HG03521 (cell line): Measurements from ENCODE around the gene TMEM185B.
A peak's percentile ranks its signal among the peaks of the same experiment; 100 is the strongest.
"Not testable (repeated sequence)": the region's sequence is repeated elsewhere in the genome, so short reads cannot be mapped to it uniquely, and the experiment has no call there.

ENCODE experiments used
- ATAC-seq: cut with Tn5 transposase; IDR thresholded peaks from one replicate; pipeline ENCODE4 v1.9.1; 2021; ENCODE audit warnings: mild to moderate bottlenecking, moderate library complexity; ENCODE audit not compliant: unreplicated experiment

The TMEM185B gene

GRCh38 chr2:120223034-120223912, at the start of gene TMEM185B:
TMEM185B (minus strand) TSS chr2:120223400; CDS start chr2:120222976, 424 bp downstream.
- peak; percentile 82 for ATAC-seq

GRCh38 chr2:120271711-120272379, 48.6 kb upstream of the TMEM185B start:
- no peak for ATAC-seq

- no peak for ATAC-seq
Measured at GRCh38 chr2:120269816-120270215, 46.6 kb upstream of the TMEM185B start.

DNA sequence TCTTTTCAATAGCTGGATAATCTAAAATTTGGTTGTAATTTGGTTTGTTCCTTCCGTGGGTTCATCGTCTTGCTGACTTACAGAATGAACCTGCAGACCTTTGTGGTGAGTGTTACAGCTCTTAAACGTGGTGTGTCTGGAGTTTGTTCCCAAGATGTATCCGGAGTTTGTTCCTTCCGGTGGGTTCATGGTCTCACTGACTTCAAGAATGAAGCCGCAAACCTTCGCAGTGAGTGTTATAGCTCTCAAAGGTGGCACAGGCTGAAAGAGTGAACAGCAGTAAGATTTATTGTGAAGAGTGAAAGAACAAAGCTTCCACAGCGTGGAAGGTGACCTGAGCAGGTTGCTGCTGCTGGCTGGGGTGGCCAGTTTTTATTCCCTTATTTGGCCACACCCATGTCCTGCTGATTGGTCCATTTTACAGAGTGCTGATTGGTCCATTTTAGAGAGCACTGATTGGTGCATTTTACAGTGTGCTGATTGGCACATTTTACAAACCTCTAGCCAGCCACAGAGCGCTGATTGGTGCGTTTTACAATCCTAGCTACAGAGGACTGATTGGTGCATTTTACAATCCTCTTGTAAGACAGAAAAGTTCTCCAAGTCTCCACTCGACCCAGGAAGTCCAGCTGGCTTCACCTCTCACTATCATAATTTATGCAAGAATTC, 46.0 kb upstream of the TMEM185B start:
- ATAC-seq, result no peak

DNA sequence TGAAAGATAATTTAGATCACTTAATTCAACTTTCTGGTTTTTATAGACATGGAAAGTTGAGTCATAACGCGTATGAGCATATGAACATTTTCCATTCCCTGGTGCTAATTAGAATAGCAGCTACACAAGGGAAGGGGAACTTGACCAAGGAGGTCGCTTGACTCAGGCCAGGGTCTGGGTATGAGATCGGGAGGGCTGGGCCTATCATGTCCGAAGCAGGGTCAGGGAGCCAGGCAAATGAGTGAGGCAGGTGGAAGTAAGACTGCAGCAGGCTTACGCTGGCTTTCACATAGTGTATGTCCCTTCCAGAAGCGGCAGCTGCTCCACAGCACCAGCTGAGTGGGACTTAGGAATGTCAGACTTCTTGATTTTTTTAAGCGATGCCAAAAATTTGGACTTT, 44.1 kb upstream of the TMEM185B start:
- no peak for ATAC-seq

- no peak for ATAC-seq
Measured at GRCh38 chr2:120265006-120265405, 41.8 kb upstream of the TMEM185B start.

DNA sequence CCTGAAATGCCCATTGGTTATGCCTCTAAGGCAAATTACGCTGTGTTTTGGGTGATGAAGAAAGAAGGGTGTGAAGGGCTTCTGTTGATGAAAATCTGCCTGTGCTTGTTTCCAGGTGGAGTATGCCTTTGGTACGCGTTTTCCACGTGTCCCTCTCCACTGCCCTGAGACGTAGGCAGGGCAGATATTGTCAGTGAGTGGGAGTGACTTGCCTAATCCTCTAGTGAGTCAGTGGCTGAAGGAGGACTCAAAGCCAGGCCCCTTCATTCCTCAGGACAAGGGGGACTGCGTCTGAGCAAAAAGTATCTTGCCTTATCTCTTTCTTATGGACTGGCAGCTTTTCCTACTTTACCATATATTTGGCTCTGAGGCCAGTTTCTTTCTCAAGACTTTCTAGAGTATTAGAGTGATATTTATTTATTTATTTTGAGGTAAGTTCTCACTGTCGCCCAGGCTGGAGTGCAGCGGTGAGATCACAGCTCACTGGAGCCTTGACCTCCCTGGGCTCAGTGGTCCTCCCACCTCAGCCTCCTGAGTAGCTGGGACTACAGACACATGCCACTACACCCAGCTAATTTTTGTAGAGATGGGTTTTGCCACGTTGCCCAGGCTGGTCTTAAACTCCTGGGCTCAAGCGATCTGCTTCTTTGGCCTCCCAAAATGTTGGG, 39.7 kb upstream of the TMEM185B start:
- no peak for ATAC-seq

DNA sequence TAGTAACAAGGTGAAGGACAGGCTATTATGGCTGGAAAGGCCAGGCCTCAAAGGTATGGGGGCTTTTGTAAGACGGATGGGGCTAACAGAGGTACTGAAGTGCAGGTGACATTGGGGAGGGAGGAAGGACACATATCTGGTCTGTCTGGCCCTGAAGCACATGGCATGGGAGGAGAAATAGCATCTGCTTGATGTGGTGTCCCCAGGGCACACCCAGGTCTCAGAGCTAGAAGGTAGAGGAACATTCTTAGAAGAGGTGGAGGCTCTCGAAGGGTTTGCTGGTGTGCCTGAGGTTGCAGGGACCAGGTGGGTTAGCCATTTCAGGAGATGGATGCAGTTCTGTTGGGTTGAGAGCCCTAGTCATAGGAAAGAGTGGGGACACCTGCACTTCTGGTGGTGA, 39.0 kb upstream of the TMEM185B start:
- no peak for ATAC-seq

DNA sequence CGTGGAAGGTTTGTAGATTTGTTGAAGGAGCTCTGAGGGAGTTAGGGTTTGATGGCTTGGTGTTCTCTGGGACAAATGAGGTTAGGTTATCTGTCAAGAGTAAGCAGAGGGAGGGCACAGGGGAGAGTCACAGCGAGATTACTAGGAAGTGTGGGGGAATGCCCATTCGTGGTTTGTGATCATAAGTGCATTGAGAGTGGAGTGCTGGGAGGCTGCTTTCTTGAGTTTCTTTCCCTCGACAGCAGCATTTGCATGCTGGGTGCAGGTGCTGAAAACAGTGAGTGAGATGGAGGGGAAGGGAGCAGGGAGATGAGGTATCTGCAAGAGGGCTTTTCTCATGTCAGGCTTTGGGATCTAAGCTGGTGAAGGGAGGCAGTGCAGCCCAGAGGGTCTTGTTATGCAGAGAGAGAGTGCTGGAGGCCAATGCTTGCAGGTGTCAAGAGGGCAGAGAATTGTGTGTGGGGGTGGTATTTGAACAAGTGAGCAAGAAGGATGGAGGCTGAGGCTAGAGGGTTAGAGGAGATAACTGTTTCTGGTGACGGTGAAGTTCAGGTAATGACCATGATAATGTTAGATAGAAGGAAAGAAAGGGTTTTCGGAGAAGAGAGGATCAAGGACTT, 38.3 kb upstream of the TMEM185B start:
- peak; percentile 49 for ATAC-seq

DNA sequence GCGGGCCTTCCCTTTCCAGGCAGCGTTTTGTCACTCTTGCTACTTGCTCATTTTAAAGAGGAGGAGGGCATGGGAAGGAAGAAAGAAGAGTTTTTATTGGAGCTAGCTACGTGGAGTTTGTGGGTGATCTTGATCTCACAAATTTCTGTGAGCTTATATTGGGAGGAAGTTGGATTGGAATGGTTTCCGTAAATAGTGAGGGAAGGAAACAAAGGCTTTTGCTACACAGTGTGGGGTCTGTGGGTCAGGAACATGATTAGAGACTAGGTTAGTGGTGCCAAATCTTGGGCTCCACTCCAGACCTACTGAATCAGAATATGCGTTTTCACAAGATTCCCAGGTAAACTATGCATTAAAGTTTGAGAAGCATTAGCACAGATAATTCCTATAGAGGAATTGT, 37.5 kb upstream of the TMEM185B start:
- ATAC-seq, result no peak

DNA sequence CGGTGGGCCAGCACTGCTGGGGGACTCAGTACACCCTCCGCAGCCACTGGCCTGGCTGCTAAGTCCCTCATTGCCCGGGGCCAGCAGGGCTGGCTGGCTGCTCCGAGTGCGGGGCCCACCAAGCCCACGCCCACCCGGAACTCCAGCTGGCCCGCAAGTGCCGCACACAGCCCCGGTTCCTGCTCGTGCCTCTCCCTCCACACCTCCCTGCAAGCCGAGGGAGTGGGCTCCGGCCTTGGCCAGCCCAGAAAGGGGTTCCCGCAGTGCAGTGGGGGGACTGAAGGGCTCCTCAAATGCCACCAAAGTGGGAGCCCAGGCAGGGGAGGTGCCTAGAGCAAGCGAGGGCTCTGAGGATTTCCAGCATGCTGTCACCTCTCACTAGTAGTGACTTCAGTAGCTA, 36.7 kb upstream of the TMEM185B start:
- not testable (repeated sequence) for ATAC-seq

DNA sequence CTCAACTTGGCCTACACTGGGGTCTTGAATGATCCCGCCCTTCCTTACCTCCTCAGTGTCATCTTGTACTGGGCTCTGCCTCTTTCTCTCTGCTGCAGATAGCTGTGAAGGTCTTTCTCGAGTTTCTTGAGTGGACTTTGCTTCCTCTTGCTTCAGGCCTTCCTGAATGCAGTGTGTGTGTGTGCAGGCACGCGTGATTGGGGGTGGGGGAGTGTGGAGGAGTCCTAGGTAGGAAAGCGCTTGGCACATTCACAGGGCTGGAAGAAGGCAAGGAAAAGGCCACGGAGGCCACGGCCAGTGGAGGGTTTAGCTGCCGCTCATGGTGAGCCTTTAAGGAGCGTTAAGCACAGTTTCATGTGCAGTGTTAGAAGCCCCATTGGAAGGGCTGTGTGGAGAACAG, 35.0 kb upstream of the TMEM185B start:
- no peak for ATAC-seq

DNA sequence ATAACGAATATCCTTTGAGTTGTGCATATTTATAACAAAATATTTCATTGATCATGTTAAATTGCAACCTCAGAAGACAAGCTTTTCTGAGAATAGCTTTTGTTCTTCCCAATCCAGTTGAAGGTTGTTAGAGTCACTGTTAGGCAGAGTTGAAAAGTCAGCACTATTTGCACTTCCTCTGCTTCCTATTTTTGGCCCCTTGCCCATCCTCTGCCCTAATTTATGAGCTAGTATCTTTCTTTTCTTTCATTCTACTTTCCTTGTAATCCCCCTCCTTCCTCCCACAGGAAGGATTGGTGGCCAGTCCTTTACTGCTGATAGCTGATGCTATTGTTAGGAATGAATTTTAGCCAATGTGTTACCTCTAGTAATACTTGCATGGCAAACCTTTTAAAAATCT, 34.3 kb upstream of the TMEM185B start:
- no peak for ATAC-seq

DNA sequence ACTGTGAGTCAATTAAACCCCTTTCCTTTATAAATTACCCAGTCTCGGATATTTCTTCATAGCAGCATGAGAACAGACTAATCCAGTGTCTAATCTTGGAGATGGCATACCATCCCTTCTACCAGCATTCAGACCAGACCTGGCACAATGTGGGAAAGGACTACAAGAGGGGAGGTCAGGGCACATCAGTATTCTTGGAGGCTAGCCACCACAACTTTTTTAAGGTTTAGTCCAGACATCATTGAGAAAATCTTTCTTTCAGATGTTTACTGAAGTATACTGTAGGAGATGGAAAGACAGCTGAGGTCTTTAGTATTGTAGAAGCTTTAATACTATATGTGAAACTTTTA, 33.4 kb upstream of the TMEM185B start:
- no peak for ATAC-seq

DNA sequence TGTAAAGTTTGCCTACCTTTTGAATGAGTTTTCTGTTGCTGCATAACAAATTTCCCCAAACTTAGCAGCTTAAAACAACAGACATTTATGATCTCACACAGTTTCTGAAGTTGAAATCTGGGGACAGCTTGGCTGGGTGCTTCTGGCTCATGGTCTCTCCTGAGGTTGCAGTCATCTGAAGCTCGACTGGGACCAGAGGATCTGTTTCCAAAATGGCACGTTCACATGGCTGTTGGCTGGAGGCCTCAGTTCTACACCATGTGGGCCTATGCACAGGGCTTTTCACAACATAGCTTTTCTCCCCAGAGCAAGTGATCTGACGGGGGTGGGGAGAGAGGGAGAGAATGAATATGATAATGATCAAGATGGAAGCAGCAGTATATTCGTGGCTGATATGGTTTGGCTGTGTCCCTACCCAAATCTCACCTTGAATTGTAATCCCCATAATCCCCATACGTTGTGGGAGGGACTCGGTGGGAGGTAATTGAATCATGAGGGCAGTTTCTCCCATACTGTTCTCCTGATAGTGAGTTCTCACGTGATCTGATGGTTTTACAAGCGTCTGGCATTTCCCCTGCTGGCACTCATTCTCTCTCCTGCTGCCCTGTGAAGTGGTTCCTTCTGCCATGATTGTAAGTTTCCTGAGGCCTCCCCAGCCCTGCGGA, 32.9 kb upstream of the TMEM185B start:
- ATAC-seq, result no peak

- no peak for ATAC-seq
Measured at GRCh38 chr2:120255071-120255470, 31.9 kb upstream of the TMEM185B start.

DNA sequence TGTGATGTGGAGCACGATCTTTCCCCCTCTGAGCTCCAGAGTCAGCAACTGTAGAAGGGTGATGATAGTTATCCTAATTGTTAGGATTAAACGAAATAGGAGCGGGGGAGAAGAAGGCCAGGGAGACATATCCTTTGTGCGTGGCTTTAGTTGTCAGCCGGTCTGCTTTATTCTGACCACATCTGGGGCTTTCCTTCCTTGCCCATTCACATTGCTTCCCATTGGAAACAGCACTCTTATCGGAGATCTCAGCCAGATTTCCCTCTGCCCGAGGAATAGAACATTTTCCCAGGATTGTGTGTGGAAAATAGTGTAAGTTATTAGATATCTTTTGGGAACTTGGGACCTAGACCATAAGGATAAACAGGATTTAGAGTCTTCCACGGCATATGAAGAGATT, 31.0 kb upstream of the TMEM185B start:
- no peak for ATAC-seq

DNA sequence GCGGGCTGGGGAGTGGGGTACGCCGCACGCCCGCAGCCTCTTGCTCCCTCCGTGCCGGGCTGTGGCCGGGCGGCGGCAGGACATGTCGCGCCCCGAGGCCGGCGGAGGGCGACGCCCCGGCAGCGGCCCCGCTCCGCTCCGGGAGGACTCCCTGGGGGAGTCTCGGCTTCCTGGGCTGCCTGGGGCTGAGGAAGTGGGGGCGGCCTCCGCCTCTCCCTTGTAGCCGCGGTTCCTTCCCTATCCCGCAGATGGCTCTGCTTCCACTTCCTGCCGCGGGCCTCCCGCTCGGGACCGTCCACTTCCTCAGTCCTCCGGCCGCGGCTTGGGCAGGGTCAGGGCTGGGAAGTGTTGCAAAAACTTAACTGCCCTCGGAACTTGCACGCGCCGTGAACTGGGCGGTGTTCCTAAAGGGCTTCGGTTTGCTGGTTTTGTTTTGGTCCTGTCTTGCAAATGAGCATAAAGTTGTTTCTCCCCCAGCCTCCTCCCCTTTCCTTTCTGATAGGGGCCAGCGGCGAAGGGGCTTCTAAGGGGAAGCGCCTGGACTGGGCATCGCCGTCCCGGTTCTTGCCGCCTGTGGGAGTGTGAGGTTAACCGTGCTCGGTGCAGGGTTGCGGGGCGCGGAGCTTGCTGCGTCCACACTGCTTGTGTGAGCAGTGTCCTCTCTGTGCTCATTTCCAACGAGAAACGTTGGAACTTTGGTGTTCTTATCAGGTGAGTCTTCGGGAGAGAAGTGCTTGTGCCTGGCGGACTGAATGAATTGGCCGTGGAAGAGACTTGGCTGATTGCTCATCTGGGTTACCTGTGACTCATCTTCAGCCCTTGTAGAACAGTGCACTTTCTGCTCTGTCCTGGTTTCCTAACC, 30.1 kb upstream of the TMEM185B start:
- ATAC-seq, result peak; percentile 2

GRCh38 chr2:120252225-120253020, 29.2 kb upstream of the TMEM185B start, which contains the start of gene RALB:
RALB (plus strand) TSS chr2:120252852; CDS start chr2:120278665, 25,813 bp downstream.
- peak; percentile 90 for ATAC-seq
